Measurements from ENCODE around the gene TMEM208. TPM values are rescaled to one million over a fixed set of nuclear protein-coding genes. Genes with fewer than 3 reads are reported as not detected.

Gene TMEM208
- total and polyA plus RNA-seq, 2 of the 13 experiments (the other 11 are each of a cell fraction or from before 2014, with no cell fraction given): 58.8 to 72.9 TPM

- Histone ChIP-seq H3K79me2 (ENCODE audit: insufficient read depth, low read length) (no peaks in the 10 kb centered on the region), H3K4me3 (replicated peaks in 1 of 3; ENCODE audit: insufficient read depth in 1 of 3, low read depth in 2 of 3, low read length in 3 of 3) (no peak overlapping the region; a peak in 1 of 6 replicates), H3K27me3 (ENCODE audit: control insufficient read depth in 1 of 2, insufficient read depth in 2 of 2, low read length in 2 of 2) (no peaks in the 10 kb centered on the region), H3K9ac (ENCODE audit: insufficient read depth, low read depth, low read length) (peak overlapping the region; percentile 8; the same call in 1 of the 2 replicates), H3K4me1 (ENCODE audit: insufficient read depth, low read length) (peaks cover 71% of the 10 kb centered on the region), H3K36me3 (replicated peaks in 1 of 2; ENCODE audit: control insufficient read depth in 1 of 2, insufficient read depth in 2 of 2, low read length in 2 of 2) (no peaks in the 10 kb centered on the region), H3K27ac (ENCODE audit: extremely low read length, insufficient read depth, low read length) (no peak overlapping the region), H3K9me3 (ENCODE audit: low read length) (no peaks in the 10 kb centered on the region), H2AFZ (ENCODE audit: low read length) (no peak overlapping the region), H3K4me2 (ENCODE audit: low read depth, low read length) (peak overlapping the region; percentile 43), H4K20me1 (ENCODE audit: insufficient read depth, low read length) (no peaks in the 10 kb centered on the region)
- BruUV-seq (replicated peaks): no TSS peak
- DNase-seq (ENCODE audit: low spot score) (peak; percentile 33), ATAC-seq (peak; percentile 68), FAIRE-seq (no peak)
- ChIA-PET CTCF (ENCODE audit: low intra/inter-chr PET ratio, low total read pairs) (no interaction called here), POLR2A (interaction anchor here (0.7 to 3.0 kb wide), 5 partner anchors 12 to 61 kb away, joined by 3 to 17 read pairs (median 7); partner anchors contain the start of genes E2F4, NOL3 and TMEM208)
- WGBS (ENCODE audit: low lambda C conversion rate): 32% methylated on average over 7 of the region's 25 CpGs
- in situ Hi-C loops (cut with HindIII; ENCODE audit: extremely low pct_ligation_motif_present, low pct_unique_long_range_greater_than_20kb): no loop called here
- intact Hi-C loops (cut with micrococcal nuclease; ENCODE audit: unreplicated experiment): no loop called here
- TF ChIP-seq FOXO1 (CRISPR knock-in tag; IDR thresholded peaks at IDR 0.05) (0 out of 2 replicates have a peak, but pooled peaks have one; percentile 10), RNF2 (conservative IDR thresholded peaks at IDR 0.05; ENCODE audit: low read depth) (no peak), ZNF430 (CRISPR knock-in tag; IDR thresholded peaks at IDR 0.05) (peak; percentile 31; the same call in 1 of the 2 replicates), ZNF234 (CRISPR knock-in tag; conservative IDR thresholded peaks at IDR 0.05) (no peak), NFE2 (CRISPR knock-in tag; IDR thresholded peaks at IDR 0.05) (no peak), CREB3 (CRISPR knock-in tag; IDR thresholded peaks at IDR 0.05) (no peak)
- TF ChIP-seq, protein P1, sequence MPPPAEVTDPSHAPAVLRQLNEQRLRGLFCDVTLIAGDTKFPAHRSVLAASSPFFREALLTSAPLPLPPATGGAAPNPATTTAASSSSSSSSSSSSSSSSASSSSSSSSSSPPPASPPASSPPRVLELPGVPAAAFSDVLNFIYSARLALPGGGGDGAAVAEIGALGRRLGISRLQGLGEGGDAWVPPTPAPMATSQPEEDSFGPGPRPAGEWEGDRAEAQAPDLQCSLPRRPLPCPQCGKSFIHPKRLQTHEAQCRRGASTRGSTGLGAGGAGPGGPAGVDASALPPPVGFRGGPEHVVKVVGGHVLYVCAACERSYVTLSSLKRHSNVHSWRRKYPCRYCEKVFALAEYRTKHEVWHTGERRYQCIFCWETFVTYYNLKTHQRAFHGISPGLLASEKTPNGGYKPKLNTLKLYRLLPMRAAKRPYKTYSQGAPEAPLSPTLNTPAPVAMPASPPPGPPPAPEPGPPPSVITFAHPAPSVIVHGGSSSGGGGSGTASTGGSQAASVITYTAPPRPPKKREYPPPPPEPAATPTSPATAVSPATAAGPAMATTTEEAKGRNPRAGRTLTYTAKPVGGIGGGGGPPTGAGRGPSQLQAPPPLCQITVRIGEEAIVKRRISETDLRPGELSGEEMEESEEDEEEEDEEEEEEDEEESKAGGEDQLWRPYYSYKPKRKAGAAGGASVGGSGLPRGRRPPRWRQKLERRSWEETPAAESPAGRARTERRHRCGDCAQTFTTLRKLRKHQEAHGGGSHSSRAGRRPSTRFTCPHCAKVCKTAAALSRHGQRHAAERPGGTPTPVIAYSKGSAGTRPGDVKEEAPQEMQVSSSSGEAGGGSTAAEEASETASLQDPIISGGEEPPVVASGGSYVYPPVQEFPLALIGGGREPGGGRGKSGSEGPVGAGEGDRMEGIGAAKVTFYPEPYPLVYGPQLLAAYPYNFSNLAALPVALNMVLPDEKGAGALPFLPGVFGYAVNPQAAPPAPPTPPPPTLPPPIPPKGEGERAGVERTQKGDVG (CRISPR knock-in tag; IDR thresholded peaks at IDR 0.05; ENCODE audit: borderline replicate concordance): peak; percentile 39; the same call in 1 of the 2 replicates
- TF ChIP-seq, protein P2, sequence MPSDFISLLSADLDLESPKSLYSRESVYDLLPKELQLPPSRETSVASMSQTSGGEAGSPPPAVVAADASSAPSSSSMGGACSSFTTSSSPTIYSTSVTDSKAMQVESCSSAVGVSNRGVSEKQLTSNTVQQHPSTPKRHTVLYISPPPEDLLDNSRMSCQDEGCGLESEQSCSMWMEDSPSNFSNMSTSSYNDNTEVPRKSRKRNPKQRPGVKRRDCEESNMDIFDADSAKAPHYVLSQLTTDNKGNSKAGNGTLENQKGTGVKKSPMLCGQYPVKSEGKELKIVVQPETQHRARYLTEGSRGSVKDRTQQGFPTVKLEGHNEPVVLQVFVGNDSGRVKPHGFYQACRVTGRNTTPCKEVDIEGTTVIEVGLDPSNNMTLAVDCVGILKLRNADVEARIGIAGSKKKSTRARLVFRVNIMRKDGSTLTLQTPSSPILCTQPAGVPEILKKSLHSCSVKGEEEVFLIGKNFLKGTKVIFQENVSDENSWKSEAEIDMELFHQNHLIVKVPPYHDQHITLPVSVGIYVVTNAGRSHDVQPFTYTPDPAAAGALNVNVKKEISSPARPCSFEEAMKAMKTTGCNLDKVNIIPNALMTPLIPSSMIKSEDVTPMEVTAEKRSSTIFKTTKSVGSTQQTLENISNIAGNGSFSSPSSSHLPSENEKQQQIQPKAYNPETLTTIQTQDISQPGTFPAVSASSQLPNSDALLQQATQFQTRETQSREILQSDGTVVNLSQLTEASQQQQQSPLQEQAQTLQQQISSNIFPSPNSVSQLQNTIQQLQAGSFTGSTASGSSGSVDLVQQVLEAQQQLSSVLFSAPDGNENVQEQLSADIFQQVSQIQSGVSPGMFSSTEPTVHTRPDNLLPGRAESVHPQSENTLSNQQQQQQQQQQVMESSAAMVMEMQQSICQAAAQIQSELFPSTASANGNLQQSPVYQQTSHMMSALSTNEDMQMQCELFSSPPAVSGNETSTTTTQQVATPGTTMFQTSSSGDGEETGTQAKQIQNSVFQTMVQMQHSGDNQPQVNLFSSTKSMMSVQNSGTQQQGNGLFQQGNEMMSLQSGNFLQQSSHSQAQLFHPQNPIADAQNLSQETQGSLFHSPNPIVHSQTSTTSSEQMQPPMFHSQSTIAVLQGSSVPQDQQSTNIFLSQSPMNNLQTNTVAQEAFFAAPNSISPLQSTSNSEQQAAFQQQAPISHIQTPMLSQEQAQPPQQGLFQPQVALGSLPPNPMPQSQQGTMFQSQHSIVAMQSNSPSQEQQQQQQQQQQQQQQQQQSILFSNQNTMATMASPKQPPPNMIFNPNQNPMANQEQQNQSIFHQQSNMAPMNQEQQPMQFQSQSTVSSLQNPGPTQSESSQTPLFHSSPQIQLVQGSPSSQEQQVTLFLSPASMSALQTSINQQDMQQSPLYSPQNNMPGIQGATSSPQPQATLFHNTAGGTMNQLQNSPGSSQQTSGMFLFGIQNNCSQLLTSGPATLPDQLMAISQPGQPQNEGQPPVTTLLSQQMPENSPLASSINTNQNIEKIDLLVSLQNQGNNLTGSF (CRISPR knock-in tag; IDR thresholded peaks at IDR 0.05): no peak
- TF ChIP-seq, protein P3, sequence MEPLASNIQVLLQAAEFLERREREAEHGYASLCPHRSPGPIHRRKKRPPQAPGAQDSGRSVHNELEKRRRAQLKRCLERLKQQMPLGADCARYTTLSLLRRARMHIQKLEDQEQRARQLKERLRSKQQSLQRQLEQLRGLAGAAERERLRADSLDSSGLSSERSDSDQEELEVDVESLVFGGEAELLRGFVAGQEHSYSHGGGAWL (CRISPR knock-in tag; IDR thresholded peaks at IDR 0.05): no peak
- TF ChIP-seq, protein P4, sequence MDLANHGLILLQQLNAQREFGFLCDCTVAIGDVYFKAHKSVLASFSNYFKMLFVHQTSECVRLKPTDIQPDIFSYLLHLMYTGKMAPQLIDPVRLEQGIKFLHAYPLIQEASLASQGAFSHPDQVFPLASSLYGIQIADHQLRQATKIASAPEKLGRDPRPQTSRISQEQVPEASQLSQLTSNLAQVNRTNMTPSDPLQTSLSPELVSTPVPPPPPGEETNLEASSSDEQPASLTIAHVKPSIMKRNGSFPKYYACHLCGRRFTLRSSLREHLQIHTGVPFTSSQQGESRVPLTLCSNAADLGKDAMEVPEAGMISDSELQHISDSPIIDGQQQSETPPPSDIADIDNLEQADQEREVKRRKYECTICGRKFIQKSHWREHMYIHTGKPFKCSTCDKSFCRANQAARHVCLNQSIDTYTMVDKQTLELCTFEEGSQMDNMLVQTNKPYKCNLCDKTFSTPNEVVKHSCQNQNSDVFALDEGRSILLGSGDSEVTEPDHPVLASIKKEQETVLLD (CRISPR knock-in tag; IDR thresholded peaks at IDR 0.05; ENCODE audit: low read depth): 0 out of 2 replicates have a peak, but pooled peaks have one; percentile 30
Measured at GRCh38 chr16:67210069-67210937, 16.6 kb upstream of the TMEM208 start.

Data from HepG2 (cell line).